ENCODE data around the gene ITPKC.

The ITPKC gene

DNA sequence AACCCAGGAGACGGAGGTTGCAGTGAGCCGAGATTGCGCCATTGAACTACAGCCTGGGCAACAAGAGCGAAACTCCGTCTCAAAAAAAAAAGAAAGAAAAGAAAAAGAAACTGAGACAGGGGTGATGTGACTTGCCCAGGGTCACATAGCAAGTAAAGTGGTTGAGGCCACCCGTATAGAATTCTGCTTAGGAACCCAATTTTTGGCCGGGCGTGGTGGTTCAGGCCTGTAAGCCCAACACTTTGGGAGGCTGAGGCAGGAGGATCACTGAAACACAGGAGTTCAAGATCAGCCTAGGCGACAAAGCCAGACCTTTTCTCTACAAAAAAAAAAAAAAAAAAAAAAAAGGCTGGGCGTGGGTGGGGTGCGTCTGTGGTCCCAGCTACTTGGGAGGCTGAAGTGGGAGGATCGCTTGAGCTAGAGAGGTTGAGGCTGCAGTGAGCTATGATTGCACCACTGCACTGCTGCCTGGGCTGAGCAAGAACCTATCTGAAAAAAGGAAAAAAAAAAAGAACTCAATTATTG lies 35.4 kb downstream of the ITPKC start:
- Histone ChIP-seq H3K9me2 (replicated peaks; ENCODE audit: low read depth, low read length) (no peaks in the 10 kb centered on the region), H3K27me3 (ENCODE audit: insufficient read depth, low read length, poor library complexity, severe bottlenecking) (no peaks in the 10 kb centered on the region), H3K79me2 (ENCODE audit: insufficient read depth, low read length) (peaks cover 91% of the 10 kb centered on the region), H3K4me1 (ENCODE audit: insufficient read depth, low read length, poor library complexity, severe bottlenecking) (peaks cover 58% of the 10 kb centered on the region), H3K9me3 (ENCODE audit: insufficient read depth, low read depth, low read length) (no peaks in the 10 kb centered on the region), H3K36me3 (ENCODE audit: insufficient read depth, low read length) (peaks cover 11% of the 10 kb centered on the region; the same call in 1 of the 2 replicates), H3K9ac (ENCODE audit: low read depth, low read length, poor library complexity, severe bottlenecking) (peak overlapping the region; percentile 95), H3K4me2 (ENCODE audit: low read depth, low read length, poor library complexity, severe bottlenecking) (peak overlapping the region; percentile 73), H2AFZ (ENCODE audit: low read length) (no peak overlapping the region), H3F3A (ENCODE audit: low read depth) (no peaks in the 10 kb centered on the region), H4K20me1 (ENCODE audit: insufficient read depth, low read length, poor library complexity, severe bottlenecking) (peaks cover 51% of the 10 kb centered on the region), H3K4me3 (ENCODE audit: low read length, poor library complexity, severe bottlenecking) (peak overlapping the region; percentile 96)
- TF ChIP-seq EZH2phosphoT487 (IDR thresholded peaks at IDR 0.05; ENCODE audit: borderline replicate concordance), result no peak
- TF ChIP-seq, protein P1, sequence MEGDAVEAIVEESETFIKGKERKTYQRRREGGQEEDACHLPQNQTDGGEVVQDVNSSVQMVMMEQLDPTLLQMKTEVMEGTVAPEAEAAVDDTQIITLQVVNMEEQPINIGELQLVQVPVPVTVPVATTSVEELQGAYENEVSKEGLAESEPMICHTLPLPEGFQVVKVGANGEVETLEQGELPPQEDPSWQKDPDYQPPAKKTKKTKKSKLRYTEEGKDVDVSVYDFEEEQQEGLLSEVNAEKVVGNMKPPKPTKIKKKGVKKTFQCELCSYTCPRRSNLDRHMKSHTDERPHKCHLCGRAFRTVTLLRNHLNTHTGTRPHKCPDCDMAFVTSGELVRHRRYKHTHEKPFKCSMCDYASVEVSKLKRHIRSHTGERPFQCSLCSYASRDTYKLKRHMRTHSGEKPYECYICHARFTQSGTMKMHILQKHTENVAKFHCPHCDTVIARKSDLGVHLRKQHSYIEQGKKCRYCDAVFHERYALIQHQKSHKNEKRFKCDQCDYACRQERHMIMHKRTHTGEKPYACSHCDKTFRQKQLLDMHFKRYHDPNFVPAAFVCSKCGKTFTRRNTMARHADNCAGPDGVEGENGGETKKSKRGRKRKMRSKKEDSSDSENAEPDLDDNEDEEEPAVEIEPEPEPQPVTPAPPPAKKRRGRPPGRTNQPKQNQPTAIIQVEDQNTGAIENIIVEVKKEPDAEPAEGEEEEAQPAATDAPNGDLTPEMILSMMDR (conservative IDR thresholded peaks at IDR 0.05; ENCODE audit: low read length), result no peak

GRCh38 chr19:40754611-40755247 lies 37.8 kb downstream of the ITPKC start:
- H4K20me1 ChIP-seq (ENCODE audit: insufficient read depth, low read length, poor library complexity, severe bottlenecking), result peaks cover 63% of the 10 kb centered on the region
- peaks cover 30% of the 10 kb centered on the region; the same call in 1 of the 2 replicates for H3K36me3 ChIP-seq (ENCODE audit: insufficient read depth, low read length)
- H3K27me3 ChIP-seq (ENCODE audit: insufficient read depth, low read length, poor library complexity, severe bottlenecking), result no peaks in the 10 kb centered on the region
- peak overlapping the region; percentile 44 for H3K9ac ChIP-seq (ENCODE audit: low read depth, low read length, poor library complexity, severe bottlenecking)
- no peaks in the 10 kb centered on the region for H3F3A ChIP-seq (ENCODE audit: low read depth)
- H3K79me2 ChIP-seq (ENCODE audit: insufficient read depth, low read length), result peaks cover 85% of the 10 kb centered on the region
- no peaks in the 10 kb centered on the region for H3K9me2 ChIP-seq (replicated peaks; ENCODE audit: low read depth, low read length)
- no peak for TF ChIP-seq EZH2phosphoT487 (IDR thresholded peaks at IDR 0.05; ENCODE audit: borderline replicate concordance)
- TF ChIP-seq, protein P1 (conservative IDR thresholded peaks at IDR 0.05; ENCODE audit: low read length), result no peak
- peaks cover 42% of the 10 kb centered on the region for H3K4me1 ChIP-seq (ENCODE audit: insufficient read depth, low read length, poor library complexity, severe bottlenecking)
- H2AFZ ChIP-seq (ENCODE audit: low read length), result no peak overlapping the region
- H3K4me2 ChIP-seq (ENCODE audit: low read depth, low read length, poor library complexity, severe bottlenecking), result peak overlapping the region; percentile 80
- peak overlapping the region; percentile 68 for H3K4me3 ChIP-seq (ENCODE audit: low read length, poor library complexity, severe bottlenecking)
- no peaks in the 10 kb centered on the region for H3K9me3 ChIP-seq (ENCODE audit: insufficient read depth, low read depth, low read length)

- peaks cover 38% of the 10 kb centered on the region for H3K4me1 ChIP-seq (ENCODE audit: insufficient read depth, low read length, poor library complexity, severe bottlenecking)
- no peaks in the 10 kb centered on the region for H3K27me3 ChIP-seq (ENCODE audit: insufficient read depth, low read length, poor library complexity, severe bottlenecking)
- H3K4me2 ChIP-seq (ENCODE audit: low read depth, low read length, poor library complexity, severe bottlenecking), result peak overlapping the region; percentile 80
- H3K4me3 ChIP-seq (ENCODE audit: low read length, poor library complexity, severe bottlenecking), result peak overlapping the region; percentile 68
- no peak for TF ChIP-seq EZH2phosphoT487 (IDR thresholded peaks at IDR 0.05; ENCODE audit: borderline replicate concordance)
- TF ChIP-seq, protein P1 (conservative IDR thresholded peaks at IDR 0.05; ENCODE audit: low read length), result no peak
- no peaks in the 10 kb centered on the region for H3K9me2 ChIP-seq (replicated peaks; ENCODE audit: low read depth, low read length)
- peaks cover 67% of the 10 kb centered on the region for H4K20me1 ChIP-seq (ENCODE audit: insufficient read depth, low read length, poor library complexity, severe bottlenecking)
- no peak overlapping the region for H2AFZ ChIP-seq (ENCODE audit: low read length)
- no peaks in the 10 kb centered on the region for H3K9me3 ChIP-seq (ENCODE audit: insufficient read depth, low read depth, low read length)
- H3K9ac ChIP-seq (ENCODE audit: low read depth, low read length, poor library complexity, severe bottlenecking), result peak overlapping the region; percentile 44
- no peaks in the 10 kb centered on the region for H3F3A ChIP-seq (ENCODE audit: low read depth)
- peaks cover 35% of the 10 kb centered on the region; the same call in 1 of the 2 replicates for H3K36me3 ChIP-seq (ENCODE audit: insufficient read depth, low read length)
- peaks cover 83% of the 10 kb centered on the region for H3K79me2 ChIP-seq (ENCODE audit: insufficient read depth, low read length)
These were observed 38.3 kb downstream of the ITPKC start for GRCh38 chr19:40755248-40755624.
